K562 (cell line): ENCODE data around the gene ANKRD44.

ENCODE experiments used
- RNF2 ChIP-seq: sonication (generic); IDR thresholded peaks from 2 replicates; pipeline ENCODE4 v1.6.1; 2016
- ZBTB1 ChIP-seq: sonication (generic); formaldehyde crosslinking; IDR thresholded peaks from 2 replicates; pipeline ENCODE4 v1.8.1; 2023; ENCODE audit warnings: missing genetic modification reagents, low read depth, mild to moderate bottlenecking, borderline replicate concordance
- TF ChIP-seq, protein P1 (sequence below), 2 experiments: fragments of 450-650 bp in 1 of 2; sonication (generic) in 1 of 2; formaldehyde crosslinking in 1 of 2; IDR thresholded peaks; 2 replicates each; pipeline versions ENCODE4 v1.7.1 to v1.9.0; 2016 to 2022; ENCODE audit warnings: inconsistent platforms in 1 of 2, mild to moderate bottlenecking in 1 of 2, missing genetic modification reagents in 1 of 2
- TF ChIP-seq, protein P2 (sequence below): sonication (generic); formaldehyde crosslinking; IDR thresholded peaks from 2 replicates; pipeline ENCODE4 v1.8.1; 2023; ENCODE audit warnings: mild to moderate bottlenecking, missing genetic modification reagents

DNA sequence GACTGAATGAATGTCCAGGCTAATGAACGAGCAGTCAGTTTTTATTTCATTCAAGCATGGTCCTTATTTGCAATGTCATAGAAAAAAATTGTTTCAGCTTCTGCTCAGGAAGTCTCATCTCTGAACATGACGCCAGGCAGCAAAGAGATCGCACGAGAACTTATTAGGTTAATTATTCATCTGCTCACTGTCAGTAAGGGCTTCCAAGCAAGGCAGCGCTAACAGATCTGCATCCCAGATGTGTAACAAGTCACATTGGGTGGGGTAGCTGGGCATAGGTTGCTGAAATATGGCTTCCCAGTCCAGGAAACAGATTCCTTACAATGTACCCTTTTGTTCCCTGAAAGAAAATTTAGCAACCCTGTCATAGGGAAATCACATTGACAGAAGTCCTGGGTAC is 63.5 kb downstream of the ANKRD44 start:
- TF ChIP-seq, protein P1, sequence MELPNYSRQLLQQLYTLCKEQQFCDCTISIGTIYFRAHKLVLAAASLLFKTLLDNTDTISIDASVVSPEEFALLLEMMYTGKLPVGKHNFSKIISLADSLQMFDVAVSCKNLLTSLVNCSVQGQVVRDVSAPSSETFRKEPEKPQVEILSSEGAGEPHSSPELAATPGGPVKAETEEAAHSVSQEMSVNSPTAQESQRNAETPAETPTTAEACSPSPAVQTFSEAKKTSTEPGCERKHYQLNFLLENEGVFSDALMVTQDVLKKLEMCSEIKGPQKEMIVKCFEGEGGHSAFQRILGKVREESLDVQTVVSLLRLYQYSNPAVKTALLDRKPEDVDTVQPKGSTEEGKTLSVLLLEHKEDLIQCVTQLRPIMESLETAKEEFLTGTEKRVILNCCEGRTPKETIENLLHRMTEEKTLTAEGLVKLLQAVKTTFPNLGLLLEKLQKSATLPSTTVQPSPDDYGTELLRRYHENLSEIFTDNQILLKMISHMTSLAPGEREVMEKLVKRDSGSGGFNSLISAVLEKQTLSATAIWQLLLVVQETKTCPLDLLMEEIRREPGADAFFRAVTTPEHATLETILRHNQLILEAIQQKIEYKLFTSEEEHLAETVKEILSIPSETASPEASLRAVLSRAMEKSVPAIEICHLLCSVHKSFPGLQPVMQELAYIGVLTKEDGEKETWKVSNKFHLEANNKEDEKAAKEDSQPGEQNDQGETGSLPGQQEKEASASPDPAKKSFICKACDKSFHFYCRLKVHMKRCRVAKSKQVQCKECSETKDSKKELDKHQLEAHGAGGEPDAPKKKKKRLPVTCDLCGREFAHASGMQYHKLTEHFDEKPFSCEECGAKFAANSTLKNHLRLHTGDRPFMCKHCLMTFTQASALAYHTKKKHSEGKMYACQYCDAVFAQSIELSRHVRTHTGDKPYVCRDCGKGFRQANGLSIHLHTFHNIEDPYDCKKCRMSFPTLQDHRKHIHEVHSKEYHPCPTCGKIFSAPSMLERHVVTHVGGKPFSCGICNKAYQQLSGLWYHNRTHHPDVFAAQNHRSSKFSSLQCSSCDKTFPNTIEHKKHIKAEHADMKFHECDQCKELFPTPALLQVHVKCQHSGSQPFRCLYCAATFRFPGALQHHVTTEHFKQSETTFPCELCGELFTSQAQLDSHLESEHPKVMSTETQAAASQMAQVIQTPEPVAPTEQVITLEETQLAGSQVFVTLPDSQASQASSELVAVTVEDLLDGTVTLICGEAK (IDR thresholded peaks at IDR 0.05), result no peak
- TF ChIP-seq, protein P1 (CRISPR knock-in tag; IDR thresholded peaks at IDR 0.05), result no peak
- TF ChIP-seq, protein P2, sequence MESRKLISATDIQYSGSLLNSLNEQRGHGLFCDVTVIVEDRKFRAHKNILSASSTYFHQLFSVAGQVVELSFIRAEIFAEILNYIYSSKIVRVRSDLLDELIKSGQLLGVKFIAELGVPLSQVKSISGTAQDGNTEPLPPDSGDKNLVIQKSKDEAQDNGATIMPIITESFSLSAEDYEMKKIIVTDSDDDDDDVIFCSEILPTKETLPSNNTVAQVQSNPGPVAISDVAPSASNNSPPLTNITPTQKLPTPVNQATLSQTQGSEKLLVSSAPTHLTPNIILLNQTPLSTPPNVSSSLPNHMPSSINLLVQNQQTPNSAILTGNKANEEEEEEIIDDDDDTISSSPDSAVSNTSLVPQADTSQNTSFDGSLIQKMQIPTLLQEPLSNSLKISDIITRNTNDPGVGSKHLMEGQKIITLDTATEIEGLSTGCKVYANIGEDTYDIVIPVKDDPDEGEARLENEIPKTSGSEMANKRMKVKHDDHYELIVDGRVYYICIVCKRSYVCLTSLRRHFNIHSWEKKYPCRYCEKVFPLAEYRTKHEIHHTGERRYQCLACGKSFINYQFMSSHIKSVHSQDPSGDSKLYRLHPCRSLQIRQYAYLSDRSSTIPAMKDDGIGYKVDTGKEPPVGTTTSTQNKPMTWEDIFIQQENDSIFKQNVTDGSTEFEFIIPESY (CRISPR knock-in tag), result no peak
- TF ChIP-seq RNF2 (no peak), ZBTB1 (CRISPR knock-in tag) (no peak)
